DND-41 (cell line): ENCODE measurements around the gene NRXN3.

Source experiments
- ATAC-seq: fragments of 200-7000 bp; cut with Tn5 transposase; 3 replicates; pipeline ENCODE4 v1.9.1; 2021; ENCODE audit warnings: low read depth; ENCODE audit not compliant: insufficient read depth
- DNase-seq: peaks from one replicate; pipeline ENCODE4 v3.0.0-alpha.2; 2020
- H2AFZ ChIP-seq: 2 replicates; pipeline ENCODE4 v1.6.0; 2012; ENCODE audit warnings: low read depth, low read length
- H3K27ac ChIP-seq: 2 replicates; pipeline ENCODE4 v1.5.1; 2012; ENCODE audit warnings: low read length, inconsistent platforms
- H3K27me3 ChIP-seq: fragments of 200-600 bp; sonication (generic); 2 replicates; pipeline ENCODE4 v1.6.0; 2012; ENCODE audit warnings: low read length, mild to moderate bottlenecking, inconsistent platforms; ENCODE audit not compliant: insufficient read depth, poor library complexity
- H3K36me3 ChIP-seq: 2 replicates; pipeline ENCODE4 v1.5.1; 2012; ENCODE audit warnings: low read length, inconsistent platforms; ENCODE audit not compliant: insufficient read depth
- H3K4me1 ChIP-seq: 2 replicates; pipeline ENCODE4 v1.5.1; 2012; ENCODE audit warnings: mild to moderate bottlenecking, low read length; ENCODE audit not compliant: insufficient read depth
- H3K4me2 ChIP-seq: 2 replicates; pipeline ENCODE4 v1.6.0; 2012; ENCODE audit warnings: mild to moderate bottlenecking, moderate library complexity, low read length, inconsistent platforms; ENCODE audit not compliant: insufficient read depth
- H3K4me3 ChIP-seq, 2 experiments: fragments of 200-600 bp in 1 of 2; shearing (Covaris generic) in 1 of 2; 2 replicates each; pipeline ENCODE4 v1.5.1; 2012 to 2016; ENCODE audit warnings: inconsistent platforms in 2 of 2, low read length in 2 of 2, mild to moderate bottlenecking in 2 of 2, low read depth in 1 of 2, moderate library complexity in 1 of 2
- H3K79me2 ChIP-seq: 2 replicates; pipeline ENCODE4 v1.6.0; 2012; ENCODE audit warnings: low read length, inconsistent platforms; ENCODE audit not compliant: insufficient read depth
- H3K9ac ChIP-seq: 2 replicates; pipeline ENCODE4 v1.6.0; 2012; ENCODE audit warnings: low read depth, mild to moderate bottlenecking, inconsistent platforms, low read length, moderate library complexity
- H3K9me3 ChIP-seq: 2 replicates; pipeline ENCODE4 v1.5.1; 2012; ENCODE audit warnings: low read length, moderate library complexity, mild to moderate bottlenecking, inconsistent platforms; ENCODE audit not compliant: insufficient read depth, severe bottlenecking
- H4K20me1 ChIP-seq: 2 replicates; pipeline ENCODE4 v1.6.0; 2012; ENCODE audit warnings: low read length; ENCODE audit not compliant: insufficient read depth
- CTCF ChIP-seq: IDR thresholded peaks from 2 replicates; pipeline ENCODE4 v1.5.1; 2012; ENCODE audit warnings: borderline replicate concordance, low read length, moderate library complexity, mild to moderate bottlenecking; ENCODE audit not compliant: poor library complexity, severe bottlenecking; ENCODE audit errors: extremely low read depth
- EZH2 ChIP-seq: IDR thresholded peaks from 3 replicates; pipeline ENCODE4 v1.6.1; 2012; ENCODE audit warnings: borderline replicate concordance, low read depth, mild to moderate bottlenecking, moderate library complexity, low read length, inconsistent platforms; ENCODE audit not compliant: severe bottlenecking

NRXN3 gene

GRCh38 chr14:79829405-79830166 lies 1659.4 kb downstream of the NRXN3 start:
- no peaks in the 10 kb centered on the region for H3K9me3 ChIP-seq
- TF ChIP-seq EZH2: no peak
- no peak for TF ChIP-seq CTCF
- H2AFZ ChIP-seq: no peak overlapping the region
- no peak overlapping the region for H3K4me3 ChIP-seq
- no peak overlapping the region for H3K4me2 ChIP-seq
- H3K27ac ChIP-seq: no peak overlapping the region
- no peak for ATAC-seq
- no peaks in the 10 kb centered on the region for H4K20me1 ChIP-seq
- H3K4me1 ChIP-seq: no peaks in the 10 kb centered on the region
- DNase-seq: no peak
- H3K36me3 ChIP-seq: no peaks in the 10 kb centered on the region
- no peaks in the 10 kb centered on the region for H3K79me2 ChIP-seq
- no peak overlapping the region for H3K9ac ChIP-seq
- H3K27me3 ChIP-seq: no peaks in the 10 kb centered on the region

- H3K79me2 ChIP-seq: no peaks in the 10 kb centered on the region
- no peak for DNase-seq
- no peak overlapping the region for H3K9ac ChIP-seq
- no peak for ATAC-seq
- no peak overlapping the region for H2AFZ ChIP-seq
- no peaks in the 10 kb centered on the region for H3K27me3 ChIP-seq
- TF ChIP-seq EZH2 (no peak), CTCF (no peak)
- H3K4me2 ChIP-seq: no peak overlapping the region
- no peak overlapping the region for H3K4me3 ChIP-seq
- no peaks in the 10 kb centered on the region for H3K36me3 ChIP-seq
- H4K20me1 ChIP-seq: no peaks in the 10 kb centered on the region
- H3K4me1 ChIP-seq: no peaks in the 10 kb centered on the region
- no peak overlapping the region for H3K27ac ChIP-seq
- no peaks in the 10 kb centered on the region for H3K9me3 ChIP-seq
These were observed 1661.2 kb downstream of the NRXN3 start for GRCh38 chr14:79831195-79831892.

- Histone ChIP-seq H3K4me3 (no peak overlapping the region), H2AFZ (no peak overlapping the region), H3K27me3 (no peaks in the 10 kb centered on the region), H4K20me1 (no peaks in the 10 kb centered on the region), H3K9me3 (no peaks in the 10 kb centered on the region), H3K4me2 (no peak overlapping the region), H3K79me2 (no peaks in the 10 kb centered on the region), H3K36me3 (no peaks in the 10 kb centered on the region), H3K27ac (no peak overlapping the region), H3K4me1 (no peaks in the 10 kb centered on the region), H3K9ac (no peak overlapping the region)
- DNase-seq (no peak), ATAC-seq (no peak)
- TF ChIP-seq CTCF (no peak), EZH2 (no peak)
These were observed 1663.6 kb downstream of the NRXN3 start for GRCh38 chr14:79833781-79834180.
